GM12878 (cell line): ENCODE measurements around the gene SYNJ2. TPM values are rescaled to one million over a fixed set of nuclear protein-coding genes. Genes with fewer than 3 reads are reported as not detected.

Experiments
- BCLAF1 ChIP-seq: fragments of 450-650 bp; IDR thresholded peaks from 2 replicates; pipeline ENCODE4 v1.6.1; 2017; ENCODE audit warnings: antibody characterized with exemption, mild to moderate bottlenecking, moderate library complexity
- CBX5 ChIP-seq: sonication (generic); IDR thresholded peaks from 2 replicates; pipeline ENCODE4 v1.6.1; 2016; ENCODE audit warnings: low read depth, moderate library complexity, mild to moderate bottlenecking, inconsistent platforms
- CHD4 ChIP-seq: fragments of 200-600 bp; sonication (generic); IDR thresholded peaks from 2 replicates; pipeline ENCODE4 v1.6.1; 2016; ENCODE audit warnings: mild to moderate bottlenecking
- FOXK2 ChIP-seq: fragments of 450-650 bp; IDR thresholded peaks from 2 replicates; pipeline ENCODE4 v1.6.1; 2017; ENCODE audit warnings: mild to moderate bottlenecking, moderate library complexity
- IKZF1 ChIP-seq: fragments of 450-650 bp; conservative IDR thresholded peaks from 2 replicates; pipeline ENCODE4 v1.6.1; 2017; ENCODE audit warnings: antibody characterized with exemption, mild to moderate bottlenecking
- MEF2B ChIP-seq: fragments of 450-650 bp; IDR thresholded peaks from 2 replicates; pipeline ENCODE4 v1.6.1; 2018; ENCODE audit warnings: mild to moderate bottlenecking, moderate library complexity; ENCODE audit not compliant: partially characterized antibody, poor library complexity, severe bottlenecking
- RAD51 ChIP-seq: fragments of 450-650 bp; IDR thresholded peaks from 2 replicates; pipeline ENCODE4 v1.6.1; 2016; ENCODE audit warnings: moderate library complexity, mild to moderate bottlenecking, inconsistent platforms
- SPI1 ChIP-seq: IDR thresholded peaks from 2 replicates; pipeline ENCODE4 v1.6.1; 2011; ENCODE audit warnings: low read depth, mild to moderate bottlenecking, low read length, moderate library complexity, borderline replicate concordance; ENCODE audit not compliant: insufficient read depth
- SREBF2 ChIP-seq: IDR thresholded peaks from 2 replicates; pipeline ENCODE4 v1.6.1; 2012; ENCODE audit warnings: mild to moderate bottlenecking, low read length
- ZNF687 ChIP-seq: fragments of 450-650 bp; IDR thresholded peaks from 2 replicates; pipeline ENCODE4 v1.6.1; 2017; ENCODE audit warnings: mild to moderate bottlenecking, moderate library complexity
- ZSCAN29 ChIP-seq: fragments of 450-650 bp; IDR thresholded peaks from 2 replicates; pipeline ENCODE4 v1.6.1; 2017; ENCODE audit warnings: mild to moderate bottlenecking, moderate library complexity
- polyA plus RNA-seq, 11 experiments: library from polyadenylated mRNA; depleted of rRNA in 4 of 11; unstranded in 6 of 11; stranded (reverse) in 5 of 11; fragments of >200 nt; fragmentation: Nextera tagmentation in 4 of 11; fragmentation: Illumina TruSeq in 1 of 11; extraction: Ambion mirVana in 4 of 11; extraction: Trizol in 1 of 11; gene quantifications; 1 replicate in 1 of 11; 2 replicates in 10 of 11; pipeline versions ENCODE4 v1.2.1 to v1.2.3, GENCODE V29; 2011 to 2016; ENCODE audit warnings: inconsistent platforms in 2 of 11, missing spikeins in 2 of 11, low read depth in 1 of 11
- total RNA-seq, 4 experiments: library from RNA; depleted of rRNA in 3 of 4; stranded (reverse); fragments of >200 nt in 3 of 4; fragmentation: Illumina TruSeq in 1 of 4; extraction: Trizol in 1 of 4; gene quantifications; 2 replicates each; pipeline versions ENCODE4 v1.2.1 to v1.2.3, GENCODE V29; 2013 to 2021
- TF ChIP-seq, protein P1 (sequence below): fragments of 150-350 bp; IDR thresholded peaks from 2 replicates; pipeline ENCODE4 v1.6.1; 2014; ENCODE audit warnings: mild to moderate bottlenecking, low read depth, low read length

SYNJ2 gene
- total and polyA plus RNA-seq, 10 of the 15 experiments (the other 5 are each of a cell fraction or from before 2014, with no cell fraction given), result 0.11 to 1.8 (median 0.57) TPM

DNA sequence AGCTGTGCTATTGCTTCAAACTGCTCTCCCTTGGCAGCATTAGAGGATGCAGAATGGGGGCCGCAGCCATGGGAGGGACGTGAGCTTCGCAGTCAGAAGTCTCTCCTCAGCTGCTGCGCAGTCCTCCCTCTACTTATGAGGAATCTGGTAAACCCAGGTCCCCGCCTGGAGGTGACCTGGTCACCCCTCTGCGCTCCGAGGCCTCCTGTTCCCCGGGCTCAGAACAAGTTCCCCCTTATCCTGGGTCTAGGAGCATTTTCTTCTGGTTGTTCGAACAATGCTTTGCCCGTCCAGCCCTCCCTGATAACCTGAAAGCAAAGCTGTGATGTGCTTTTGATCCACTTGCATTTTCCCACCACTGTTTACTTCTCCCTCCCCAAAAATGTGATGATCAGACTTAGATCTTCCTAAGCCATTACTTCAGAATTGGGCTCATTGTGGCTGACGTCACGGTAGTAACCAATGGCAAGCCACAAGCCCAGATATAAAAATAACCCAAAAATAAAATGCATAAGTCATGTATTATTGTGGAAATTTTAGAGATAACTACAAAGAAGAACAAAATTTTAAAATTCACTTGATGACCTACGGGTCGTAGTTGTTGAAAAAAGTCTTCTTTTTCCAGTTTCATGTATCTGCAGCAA lies 105.7 kb downstream of the SYNJ2 start (continued):
- TF ChIP-seq ZNF687, result no peak
- TF ChIP-seq BCLAF1, result no peak
- TF ChIP-seq FOXK2, result no peak
- no peak for TF ChIP-seq ZSCAN29
- TF ChIP-seq CBX5, result no peak
- no peak for TF ChIP-seq RAD51
- TF ChIP-seq SPI1, result no peak
- TF ChIP-seq, protein P1, sequence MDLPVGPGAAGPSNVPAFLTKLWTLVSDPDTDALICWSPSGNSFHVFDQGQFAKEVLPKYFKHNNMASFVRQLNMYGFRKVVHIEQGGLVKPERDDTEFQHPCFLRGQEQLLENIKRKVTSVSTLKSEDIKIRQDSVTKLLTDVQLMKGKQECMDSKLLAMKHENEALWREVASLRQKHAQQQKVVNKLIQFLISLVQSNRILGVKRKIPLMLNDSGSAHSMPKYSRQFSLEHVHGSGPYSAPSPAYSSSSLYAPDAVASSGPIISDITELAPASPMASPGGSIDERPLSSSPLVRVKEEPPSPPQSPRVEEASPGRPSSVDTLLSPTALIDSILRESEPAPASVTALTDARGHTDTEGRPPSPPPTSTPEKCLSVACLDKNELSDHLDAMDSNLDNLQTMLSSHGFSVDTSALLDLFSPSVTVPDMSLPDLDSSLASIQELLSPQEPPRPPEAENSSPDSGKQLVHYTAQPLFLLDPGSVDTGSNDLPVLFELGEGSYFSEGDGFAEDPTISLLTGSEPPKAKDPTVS, result no peak
- TF ChIP-seq SREBF2, result no peak
- TF ChIP-seq MEF2B, result no peak
- no peak for TF ChIP-seq IKZF1
- TF ChIP-seq CHD4, result no peak
